Measurements from ENCODE around the gene FAM174C. TPM values are rescaled to one million over a fixed set of nuclear protein-coding genes. Genes with fewer than 3 reads are reported as not detected.

Gene FAM174C
- total and polyA plus RNA-seq, 10 of the 15 experiments (the other 5 are each of a cell fraction or from before 2014, with no cell fraction given), result 0.89 to 94.6 (median 43.6) TPM

- ChIA-PET POLR2A (no interaction called here), RAD21 (ENCODE audit: unreplicated experiment) (no interaction called here), SMC1A (ENCODE audit: uncharacterized antibody, unreplicated experiment) (no interaction called here), CTCF (interaction anchor here (0.6 to 1.0 kb wide), 2 partner anchors 69 to 142 kb away, joined by 3 to 4 read pairs; no protein-coding TSS in a partner anchor)
- no peaks in the 10 kb centered on the region for H3K4me1 ChIP-seq (ENCODE audit: control insufficient read depth, insufficient read depth, low read length)
- H3K79me2 ChIP-seq (ENCODE audit: control insufficient read depth, insufficient read depth, low read length), result no peaks in the 10 kb centered on the region
- FAIRE-seq, result no peak
- H4K20me1 ChIP-seq (ENCODE audit: control insufficient read depth, insufficient read depth), result no peaks in the 10 kb centered on the region
- H3K27me3 ChIP-seq (replicated peaks in 1 of 2; ENCODE audit: control insufficient read depth in 2 of 2, insufficient read depth in 2 of 2, low read length in 1 of 2), result no peaks in the 10 kb centered on the region
- TF ChIP-seq SRF (IDR thresholded peaks at IDR 0.05; ENCODE audit: low read depth in 2 of 2, low read length in 2 of 2), result no peak
- in situ Hi-C loops (cut with MboI) (no loop called here), intact Hi-C loops (cut with micrococcal nuclease; ENCODE audit: unreplicated experiment) (no loop called here)
- H3K27ac ChIP-seq (ENCODE audit: control insufficient read depth, insufficient read depth), result no peak overlapping the region
- no peaks in the 10 kb centered on the region for H3K36me3 ChIP-seq (ENCODE audit: control insufficient read depth in 2 of 2, insufficient read depth in 2 of 2, low read length in 1 of 2)
- DNase-seq (ENCODE audit: low read depth, low spot score), result no peak
- no peak overlapping the region for H3K4me2 ChIP-seq (ENCODE audit: control insufficient read depth, insufficient read depth)
- no peak overlapping the region for H2AFZ ChIP-seq (ENCODE audit: control insufficient read depth, low read depth, low read length)
- no TSS peak for BruUV-seq (replicated peaks)
- 42% methylated on average over 24 of the region's 36 CpGs for WGBS (ENCODE audit: insufficient coverage, insufficient replicate concordance, low lambda C conversion rate, missing lambda C conversion rate)
- no peak for ATAC-seq
- H3K9me3 ChIP-seq (replicated peaks; ENCODE audit: control insufficient read depth, insufficient read depth, low read length), result no peaks in the 10 kb centered on the region
- H3K9ac ChIP-seq (ENCODE audit: control insufficient read depth, insufficient read depth, low read length), result no peak overlapping the region
- H3K4me3 ChIP-seq, result no peak overlapping the region
Observed at GRCh38 chr19:1302533-1303239, 27.4 kb downstream of the FAM174C start.

DNA sequence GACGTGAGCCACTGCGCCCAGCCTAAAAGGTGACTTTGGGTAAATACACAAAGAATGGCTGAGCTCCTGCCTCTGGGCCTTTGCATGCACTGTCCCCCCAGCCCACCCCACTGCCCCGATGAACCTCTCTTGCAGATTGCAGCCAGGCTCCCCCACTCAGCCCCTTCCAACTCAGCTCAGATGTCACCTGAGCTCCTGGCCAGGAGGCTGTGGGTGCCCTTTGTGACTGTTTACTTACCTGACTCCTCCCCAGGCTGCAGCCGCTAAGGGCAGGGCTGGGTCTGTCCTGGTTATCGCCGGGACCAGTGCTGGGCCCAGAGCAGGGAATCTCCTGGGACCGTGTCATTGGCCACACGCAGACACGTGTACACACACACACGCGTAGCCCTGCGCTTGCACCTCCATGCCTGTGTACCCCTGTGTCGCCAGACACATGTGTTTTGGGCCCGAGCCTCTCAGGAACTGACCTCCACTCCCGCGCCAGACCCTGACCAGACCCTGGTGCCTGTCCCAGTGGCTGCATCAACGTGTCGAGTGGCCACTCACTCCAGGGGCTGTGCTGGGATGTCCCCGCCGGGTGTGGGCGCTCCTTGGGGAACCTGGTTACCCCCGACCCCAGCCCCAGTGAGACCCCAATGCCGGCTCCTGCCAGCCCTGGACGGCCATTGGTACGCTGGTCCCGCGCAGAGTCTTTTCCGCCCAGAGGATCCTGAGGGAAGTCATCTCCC lies 29.0 kb downstream of the FAM174C start:
- intact Hi-C loops (cut with micrococcal nuclease; ENCODE audit: unreplicated experiment) (no loop called here), in situ Hi-C loops (cut with MboI) (no loop called here)
- no TSS peak for BruUV-seq (replicated peaks)
- Histone ChIP-seq H3K9ac (ENCODE audit: control insufficient read depth, insufficient read depth, low read length) (no peak overlapping the region), H3K79me2 (ENCODE audit: control insufficient read depth, insufficient read depth, low read length) (no peaks in the 10 kb centered on the region), H3K4me2 (ENCODE audit: control insufficient read depth, insufficient read depth) (no peak overlapping the region), H3K4me3 (no peak overlapping the region), H3K36me3 (ENCODE audit: control insufficient read depth in 2 of 2, insufficient read depth in 2 of 2, low read length in 1 of 2) (no peaks in the 10 kb centered on the region), H3K9me3 (replicated peaks; ENCODE audit: control insufficient read depth, insufficient read depth, low read length) (no peaks in the 10 kb centered on the region), H3K27ac (ENCODE audit: control insufficient read depth, insufficient read depth) (no peak overlapping the region), H4K20me1 (ENCODE audit: control insufficient read depth, insufficient read depth) (no peaks in the 10 kb centered on the region), H3K27me3 (replicated peaks in 1 of 2; ENCODE audit: control insufficient read depth in 2 of 2, insufficient read depth in 2 of 2, low read length in 1 of 2) (no peaks in the 10 kb centered on the region), H3K4me1 (ENCODE audit: control insufficient read depth, insufficient read depth, low read length) (no peaks in the 10 kb centered on the region), H2AFZ (ENCODE audit: control insufficient read depth, low read depth, low read length) (no peak overlapping the region)
- TF ChIP-seq ZNF384 (IDR thresholded peaks at IDR 0.05; ENCODE audit: borderline replicate concordance, low read depth, low read length), result no peak
- TF ChIP-seq FOS (IDR thresholded peaks at IDR 0.05; ENCODE audit: borderline replicate concordance, extremely low read depth, insufficient read length), result no peak
- TF ChIP-seq KAT2A (conservative IDR thresholded peaks at IDR 0.05; ENCODE audit: control insufficient read depth, low read depth, low read length), result no peak
- TF ChIP-seq STAT1 (conservative IDR thresholded peaks at IDR 0.05), result no peak
- no peak for TF ChIP-seq LARP7 (IDR thresholded peaks at IDR 0.05)
- no peak for TF ChIP-seq TBL1XR1 (IDR thresholded peaks at IDR 0.05; ENCODE audit: low read depth, low read length)
- no peak for TF ChIP-seq CREM (IDR thresholded peaks at IDR 0.05; ENCODE audit: low read depth)
- no peak for TF ChIP-seq MEF2B (IDR thresholded peaks at IDR 0.05; ENCODE audit: partially characterized antibody, poor library complexity, severe bottlenecking)
- no peak for TF ChIP-seq SRF (IDR thresholded peaks at IDR 0.05; ENCODE audit: low read depth in 2 of 2, low read length in 2 of 2)
- no peak for TF ChIP-seq TCF3 (IDR thresholded peaks at IDR 0.05; ENCODE audit: borderline replicate concordance, insufficient read depth, low read depth, low read length)
- TF ChIP-seq BCL11A (IDR thresholded peaks at IDR 0.05; ENCODE audit: low read depth, low read length), result no peak
- TF ChIP-seq SP1 (IDR thresholded peaks at IDR 0.05; ENCODE audit: low read depth, low read length), result no peak
- TF ChIP-seq GATAD2B (conservative IDR thresholded peaks at IDR 0.05; ENCODE audit: low read depth), result no peak
- TF ChIP-seq POLR2A (IDR thresholded peaks at IDR 0.05; ENCODE audit: low read depth, low read length), result no peak
- TF ChIP-seq HCFC1 (IDR thresholded peaks at IDR 0.05; ENCODE audit: low read length), result no peak
- 75% methylated on average over 25 of the region's 28 CpGs for WGBS (ENCODE audit: insufficient coverage, insufficient replicate concordance, low lambda C conversion rate, missing lambda C conversion rate)
- ChIA-PET POLR2A (no interaction called here), RAD21 (ENCODE audit: unreplicated experiment) (no interaction called here), SMC1A (ENCODE audit: uncharacterized antibody, unreplicated experiment) (no interaction called here), CTCF (no interaction called here)
- FAIRE-seq (no peak), DNase-seq (ENCODE audit: low read depth, low spot score) (no peak), ATAC-seq (no peak)

Data from GM12878 (cell line).